GM12892 (cell line): Measurements from ENCODE around the gene TNFRSF12A.

Experiments
- POLR2A ChIP-seq: IDR thresholded peaks from 2 replicates; pipeline ENCODE4 v1.6.1; 2011; ENCODE audit warnings: low read depth, low read length, control low read depth
- POLR2AphosphoS5 ChIP-seq: IDR thresholded peaks from 2 replicates; pipeline ENCODE4 v1.6.1; 2011; ENCODE audit warnings: low read depth, low read length, control low read depth
- TAF1 ChIP-seq: IDR thresholded peaks from 2 replicates; pipeline ENCODE4 v1.6.1; 2011; ENCODE audit warnings: low read depth, mild to moderate bottlenecking, control low read depth, low read length, borderline replicate concordance

DNA sequence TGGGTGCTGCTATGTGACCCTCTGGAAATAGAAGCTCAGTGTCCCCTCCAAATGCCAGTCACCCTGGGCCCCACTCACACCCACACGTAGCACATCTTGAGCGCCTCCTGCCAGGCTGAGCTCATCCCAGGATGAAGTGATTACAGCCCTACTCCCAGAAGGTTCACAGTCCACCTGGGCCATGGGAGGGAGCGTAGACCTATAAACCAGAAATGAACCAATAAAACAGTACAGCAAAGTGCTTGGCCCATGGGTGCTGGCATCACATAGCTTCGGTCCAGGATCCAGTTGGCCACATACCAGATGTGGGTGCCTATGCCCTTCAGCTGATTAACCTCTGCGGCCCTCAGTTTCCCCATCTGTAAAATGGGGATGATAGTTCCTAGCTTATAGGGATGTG, 18.7 kb downstream of the TNFRSF12A start:
- TF ChIP-seq POLR2AphosphoS5 (no peak), POLR2A (no peak), TAF1 (no peak)
